Endodermal cell (in vitro differentiated cells): ENCODE measurements around the gene CDH23. TPM values are rescaled to one million over a fixed set of nuclear protein-coding genes. Genes with fewer than 3 reads are reported as not detected.

Experiments
- DNase-seq: peaks from one replicate; pipeline ENCODE4 v3.0.0-alpha.2; 2017
- H3K27ac ChIP-seq: 2 replicates; pipeline ENCODE4 v1.5.1; 2013; ENCODE audit warnings: mild to moderate bottlenecking, low read depth, low read length, moderate library complexity
- H3K27me3 ChIP-seq: 2 replicates; pipeline ENCODE4 v1.6.1; 2013; ENCODE audit warnings: mild to moderate bottlenecking, low read length, moderate library complexity; ENCODE audit not compliant: insufficient read depth, control insufficient read depth, poor library complexity, severe bottlenecking
- H3K36me3 ChIP-seq: 2 replicates; pipeline ENCODE4 v1.7.0; 2013; ENCODE audit warnings: mild to moderate bottlenecking, low read length, moderate library complexity; ENCODE audit not compliant: control insufficient read depth, insufficient read depth
- H3K4me1 ChIP-seq: one replicate; pipeline ENCODE4 v1.7.0; 2013; ENCODE audit warnings: low read length; ENCODE audit not compliant: control insufficient read depth, insufficient read depth
- H3K4me3 ChIP-seq: 2 replicates; pipeline ENCODE4 v1.5.1; 2013; ENCODE audit warnings: mild to moderate bottlenecking, low read length, moderate library complexity
- H3K9ac ChIP-seq: 2 replicates; pipeline ENCODE4 v1.6.1; 2013; ENCODE audit warnings: mild to moderate bottlenecking, low read length, moderate library complexity; ENCODE audit not compliant: poor library complexity, severe bottlenecking; ENCODE audit errors: extremely low read depth
- H3K9me3 ChIP-seq: 2 replicates; pipeline ENCODE4 v1.6.1; 2013; ENCODE audit warnings: mild to moderate bottlenecking, low read length, moderate library complexity; ENCODE audit not compliant: control insufficient read depth
- H3K27ac Mint-ChIP-seq: 2 replicates; pipeline ENCODE4 v1.8.0; 2020; ENCODE audit warnings: mixed read lengths
- H3K27me3 Mint-ChIP-seq: 2 replicates; pipeline ENCODE4 v1.8.0; 2021; ENCODE audit warnings: mild to moderate bottlenecking, mixed read lengths; ENCODE audit not compliant: insufficient read depth
- H3K36me3 Mint-ChIP-seq: 2 replicates; pipeline ENCODE4 v1.8.0; 2020; ENCODE audit warnings: low read depth, mixed read lengths
- H3K4me1 Mint-ChIP-seq: 2 replicates; pipeline ENCODE4 v1.8.0; 2020; ENCODE audit warnings: mixed read lengths
- H3K4me3 Mint-ChIP-seq: 2 replicates; pipeline ENCODE4 v1.8.0; 2020; ENCODE audit warnings: mild to moderate bottlenecking, moderate library complexity, mixed read lengths
- H3K9me3 Mint-ChIP-seq: 2 replicates; pipeline ENCODE4 v1.8.0; 2020; ENCODE audit warnings: mild to moderate bottlenecking, mixed read lengths
- WGBS, 2 experiments: methylation state at CpG; one replicate each; pipeline versions ENCODE4 v1.1.5 to v1.1.7; 2013; ENCODE audit warnings: missing lambda C conversion rate in 2 of 2, mixed read lengths in 1 of 2; ENCODE audit not compliant: insufficient coverage in 1 of 2, insufficient read length in 1 of 2; 5-methylcytosine and 5-hydroxymethylcytosine counted together
- total RNA-seq, 2 donors: library from RNA; stranded (reverse); fragmentation: NEBNext Ultra II Directional in 1 of 2; extraction: Animal tissue kit (Norgen Biotek cat#: 25700) in 1 of 2; gene quantifications; 2 replicates in 1 of 2; 3 replicates in 1 of 2; pipeline ENCODE4 v1.2.1, GENCODE V29; 2021
- TF ChIP-seq, protein P1 (sequence below): fragments of 200-600 bp; sonication (generic); conservative IDR thresholded peaks from 2 replicates; pipeline ENCODE4 v1.5.0; 2021; ENCODE audit warnings: antibody characterized with exemption, mild to moderate bottlenecking

CDH23 gene
- total RNA-seq, 2 donors from 2014 or later = 2.1 to 4.2 TPM

DNA sequence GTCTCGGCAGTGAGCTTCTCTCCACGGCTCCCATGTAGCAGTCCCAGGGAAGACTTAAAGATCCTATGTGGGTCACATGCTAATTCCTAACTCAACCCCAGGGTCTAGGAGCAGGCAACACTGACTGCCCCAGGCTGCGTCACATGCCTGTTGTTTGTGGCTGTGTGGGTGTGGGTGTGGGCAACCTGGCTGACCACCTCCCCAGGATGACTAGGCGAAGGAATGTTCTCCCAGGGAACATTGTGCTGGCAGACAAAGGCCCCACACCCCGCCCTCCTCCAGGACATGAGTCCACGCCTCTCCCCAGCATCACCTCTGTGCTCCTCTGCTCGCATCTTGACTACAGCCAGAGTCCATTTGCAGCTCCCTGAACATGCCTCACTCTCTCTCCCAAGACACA, 47.3 kb upstream of the CDH23 start:
- H3K27me3 Mint-ChIP-seq = no peaks in the 10 kb centered on the region
- no peaks in the 10 kb centered on the region for H3K27me3 ChIP-seq
- WGBS, 2 experiments = 90% methylated on average over 5 to 7 of the region's 7 CpGs
- H3K4me1 ChIP-seq = no peaks in the 10 kb centered on the region
- H3K4me3 ChIP-seq = no peak overlapping the region
- H3K36me3 Mint-ChIP-seq = peaks cover 33% of the 10 kb centered on the region
- H3K9me3 ChIP-seq = no peaks in the 10 kb centered on the region
- peaks cover 11% of the 10 kb centered on the region for H3K4me1 Mint-ChIP-seq
- no peak overlapping the region for H3K27ac ChIP-seq
- peaks cover 4% of the 10 kb centered on the region for H3K36me3 ChIP-seq
- H3K27ac Mint-ChIP-seq = no peak overlapping the region
- no peak overlapping the region for H3K9ac ChIP-seq
- H3K4me3 Mint-ChIP-seq = no peak overlapping the region
- TF ChIP-seq, protein P1, sequence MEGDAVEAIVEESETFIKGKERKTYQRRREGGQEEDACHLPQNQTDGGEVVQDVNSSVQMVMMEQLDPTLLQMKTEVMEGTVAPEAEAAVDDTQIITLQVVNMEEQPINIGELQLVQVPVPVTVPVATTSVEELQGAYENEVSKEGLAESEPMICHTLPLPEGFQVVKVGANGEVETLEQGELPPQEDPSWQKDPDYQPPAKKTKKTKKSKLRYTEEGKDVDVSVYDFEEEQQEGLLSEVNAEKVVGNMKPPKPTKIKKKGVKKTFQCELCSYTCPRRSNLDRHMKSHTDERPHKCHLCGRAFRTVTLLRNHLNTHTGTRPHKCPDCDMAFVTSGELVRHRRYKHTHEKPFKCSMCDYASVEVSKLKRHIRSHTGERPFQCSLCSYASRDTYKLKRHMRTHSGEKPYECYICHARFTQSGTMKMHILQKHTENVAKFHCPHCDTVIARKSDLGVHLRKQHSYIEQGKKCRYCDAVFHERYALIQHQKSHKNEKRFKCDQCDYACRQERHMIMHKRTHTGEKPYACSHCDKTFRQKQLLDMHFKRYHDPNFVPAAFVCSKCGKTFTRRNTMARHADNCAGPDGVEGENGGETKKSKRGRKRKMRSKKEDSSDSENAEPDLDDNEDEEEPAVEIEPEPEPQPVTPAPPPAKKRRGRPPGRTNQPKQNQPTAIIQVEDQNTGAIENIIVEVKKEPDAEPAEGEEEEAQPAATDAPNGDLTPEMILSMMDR = no peak
- no peaks in the 10 kb centered on the region for H3K9me3 Mint-ChIP-seq
- no peak for DNase-seq

DNA sequence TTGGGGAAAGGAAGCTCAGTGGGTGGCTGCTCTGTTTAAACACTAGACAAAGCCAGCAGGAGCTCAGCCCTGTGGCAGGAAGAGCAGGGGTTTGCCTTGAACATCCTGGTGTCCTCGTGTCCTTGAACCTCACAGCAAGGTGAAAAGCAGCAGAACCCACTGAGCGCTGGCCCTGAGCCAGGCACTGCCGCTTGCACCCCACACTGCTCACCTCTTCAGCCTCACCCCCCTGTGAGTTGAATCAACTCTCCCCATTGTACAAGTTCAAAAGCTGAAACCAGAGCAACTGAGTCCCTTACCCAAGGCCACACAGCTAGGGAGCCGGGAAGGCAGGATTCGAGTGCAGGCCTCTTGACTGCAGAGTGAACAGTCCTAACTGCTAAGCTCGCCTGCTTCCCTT, 45.6 kb upstream of the CDH23 start:
- no peak overlapping the region for H3K27ac ChIP-seq
- peaks cover 35% of the 10 kb centered on the region for H3K36me3 Mint-ChIP-seq
- no peak for DNase-seq
- TF ChIP-seq, protein P1 = no peak
- no peaks in the 10 kb centered on the region for H3K4me1 ChIP-seq
- H3K4me3 ChIP-seq = no peak overlapping the region
- no peak overlapping the region for H3K4me3 Mint-ChIP-seq
- WGBS, 2 experiments = 89 to 90% methylated on average over 5 to 6 of the region's 6 CpGs
- H3K27me3 Mint-ChIP-seq = no peaks in the 10 kb centered on the region
- peaks cover 4% of the 10 kb centered on the region for H3K36me3 ChIP-seq
- peaks cover 9% of the 10 kb centered on the region for H3K4me1 Mint-ChIP-seq
- H3K9ac ChIP-seq = no peak overlapping the region
- no peak overlapping the region for H3K27ac Mint-ChIP-seq
- no peaks in the 10 kb centered on the region for H3K27me3 ChIP-seq
- H3K9me3 ChIP-seq = no peaks in the 10 kb centered on the region
- H3K9me3 Mint-ChIP-seq = no peaks in the 10 kb centered on the region

DNA sequence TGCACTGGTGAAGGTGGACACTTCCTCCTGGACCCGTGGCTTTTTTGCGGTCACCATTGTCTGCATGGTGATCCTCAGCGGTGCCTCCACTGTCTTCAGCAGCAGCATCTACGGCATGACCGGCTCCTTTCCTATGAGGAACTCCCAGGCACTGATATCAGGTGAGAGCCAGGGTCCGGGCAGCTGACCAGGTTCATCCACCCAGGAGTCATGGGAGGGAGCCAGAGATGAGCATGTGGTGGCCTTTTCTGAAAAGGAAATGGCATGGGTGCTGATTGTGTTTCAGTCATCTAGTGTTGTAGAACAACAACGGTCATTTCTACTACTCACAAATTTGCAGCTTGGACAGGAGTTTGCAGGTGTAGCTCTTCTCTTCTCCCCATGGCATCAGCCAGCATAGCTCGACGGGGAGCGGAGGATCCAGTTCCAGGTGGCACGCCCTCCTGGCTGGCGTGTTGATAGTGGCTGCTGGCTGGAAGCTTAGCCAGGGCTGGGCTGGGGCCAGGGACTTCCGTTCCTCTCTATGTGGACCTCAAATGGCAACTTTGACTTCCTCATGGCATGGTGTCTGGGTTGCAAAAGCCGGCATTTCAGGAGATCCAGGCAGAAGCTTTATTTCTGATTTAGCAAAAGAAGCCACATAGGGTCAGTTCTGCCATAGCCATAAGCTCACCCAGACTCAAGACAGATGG, 44.9 kb upstream of the CDH23 start:
- Histone ChIP-seq H3K27me3 (no peaks in the 10 kb centered on the region), H3K9me3 (no peaks in the 10 kb centered on the region), H3K27ac (no peak overlapping the region), H3K36me3 (peaks cover 4% of the 10 kb centered on the region), H3K9ac (no peak overlapping the region), H3K4me3 (no peak overlapping the region), H3K4me1 (no peaks in the 10 kb centered on the region)
- Mint-ChIP-seq H3K9me3 (no peaks in the 10 kb centered on the region), H3K4me1 (peaks cover 9% of the 10 kb centered on the region), H3K36me3 (peaks cover 40% of the 10 kb centered on the region), H3K4me3 (no peak overlapping the region), H3K27ac (no peak overlapping the region), H3K27me3 (no peaks in the 10 kb centered on the region)
- 94 to 95% methylated on average over 13 to 14 of the region's 14 CpGs for WGBS, 2 experiments
- TF ChIP-seq, protein P1 = no peak
- no peak for DNase-seq
